Glutamatergic neuron (in vitro differentiated cells): ENCODE data around the gene UGT1A10. TPM values are rescaled to one million over a fixed set of nuclear protein-coding genes. Genes with fewer than 3 reads are reported as not detected.
"Not testable (repeated sequence)": the region's sequence is repeated elsewhere in the genome, so short reads cannot be mapped to it uniquely, and the experiment has no call there.

ENCODE experiments used
- DNase-seq: peaks from one replicate; pipeline ENCODE4 v3.0.0; 2022
- H3K27ac Mint-ChIP-seq: one replicate; pipeline ENCODE4 v1.8.0; 2020; ENCODE audit warnings: mild to moderate bottlenecking, mixed read lengths, inconsistent platforms; ENCODE audit not compliant: unreplicated experiment
- H3K27me3 Mint-ChIP-seq: one replicate; pipeline ENCODE4 v1.8.0; 2020; ENCODE audit warnings: mild to moderate bottlenecking, moderate library complexity, mixed read lengths, inconsistent platforms; ENCODE audit not compliant: unreplicated experiment
- H3K36me3 Mint-ChIP-seq: one replicate; pipeline ENCODE4 v1.8.0; 2020; ENCODE audit warnings: mild to moderate bottlenecking, mixed read lengths, inconsistent platforms; ENCODE audit not compliant: unreplicated experiment
- H3K4me1 Mint-ChIP-seq: one replicate; pipeline ENCODE4 v1.8.0; 2020; ENCODE audit warnings: mild to moderate bottlenecking, low read depth, mixed read lengths, inconsistent platforms; ENCODE audit not compliant: unreplicated experiment
- H3K4me3 Mint-ChIP-seq: one replicate; pipeline ENCODE4 v1.8.0; 2020; ENCODE audit warnings: mild to moderate bottlenecking, mixed read lengths, inconsistent platforms; ENCODE audit not compliant: unreplicated experiment
- H3K9me3 Mint-ChIP-seq: one replicate; pipeline ENCODE4 v1.8.0; 2020; ENCODE audit warnings: mild to moderate bottlenecking, moderate library complexity, mixed read lengths, inconsistent platforms; ENCODE audit not compliant: unreplicated experiment
- CTCF ChIP-seq: fragments of 200-600 bp; sonication (generic); IDR thresholded peaks from one replicate; pipeline ENCODE4 v1.5.0; 2021; ENCODE audit not compliant: partially characterized antibody, unreplicated experiment
- total RNA-seq: library from RNA; stranded (reverse); fragmentation: NEBNext Ultra II Directional; extraction: Animal tissue kit (Norgen Biotek cat#: 25700); gene quantifications from one replicate; pipeline ENCODE4 v1.2.1, GENCODE V29; 2021; ENCODE audit not compliant: unreplicated experiment

The UGT1A10 gene
- total RNA-seq, 1 donor from 2014 or later, result not detected

- H3K36me3 Mint-ChIP-seq, result peaks cover 15% of the 10 kb centered on the region
- no peak overlapping the region for H3K4me3 Mint-ChIP-seq
- peaks cover 7% of the 10 kb centered on the region for H3K9me3 Mint-ChIP-seq
- peaks cover 4% of the 10 kb centered on the region for H3K27me3 Mint-ChIP-seq
- DNase-seq, result no peak
- no peak overlapping the region for H3K27ac Mint-ChIP-seq
- H3K4me1 Mint-ChIP-seq, result no peaks in the 10 kb centered on the region
- no peak for TF ChIP-seq CTCF
Measured at GRCh38 chr2:233747283-233747544, 111.0 kb downstream of the UGT1A10 start.

GRCh38 chr2:233750689-233751088 is 114.4 kb downstream of the UGT1A10 start:
- not testable (repeated sequence) for H3K27me3 Mint-ChIP-seq, H3K4me3 Mint-ChIP-seq, H3K9me3 Mint-ChIP-seq, H3K27ac Mint-ChIP-seq, DNase-seq, H3K4me1 Mint-ChIP-seq
- H3K36me3 Mint-ChIP-seq, result peaks cover 15% of the 10 kb centered on the region

GRCh38 chr2:233751212-233752009 is 115.2 kb downstream of the UGT1A10 start:
- H3K4me1 Mint-ChIP-seq, H3K9me3 Mint-ChIP-seq: not testable (repeated sequence)

GRCh38 chr2:233754872-233755611 is 118.8 kb downstream of the UGT1A10 start:
- H3K4me3 Mint-ChIP-seq, result no peak overlapping the region
- no peak for DNase-seq

More at GRCh38 chr2:233751212-233752009, 115.2 kb downstream of the UGT1A10 start:
- H3K27ac Mint-ChIP-seq, H3K27me3 Mint-ChIP-seq, DNase-seq, H3K4me3 Mint-ChIP-seq: not testable (repeated sequence)
- peaks cover 15% of the 10 kb centered on the region for H3K36me3 Mint-ChIP-seq

GRCh38 chr2:233756429-233757081 is 120.3 kb downstream of the UGT1A10 start:
- H3K27ac Mint-ChIP-seq, result no peak overlapping the region

More at GRCh38 chr2:233754872-233755611, 118.8 kb downstream of the UGT1A10 start:
- H3K27ac Mint-ChIP-seq, result no peak overlapping the region
- H3K4me1 Mint-ChIP-seq, result no peaks in the 10 kb centered on the region
- H3K36me3 Mint-ChIP-seq, result peaks cover 8% of the 10 kb centered on the region
- H3K27me3 Mint-ChIP-seq, result peaks cover 2% of the 10 kb centered on the region
- TF ChIP-seq CTCF, result no peak
- H3K9me3 Mint-ChIP-seq, result peaks cover 2% of the 10 kb centered on the region

More at GRCh38 chr2:233756429-233757081, 120.3 kb downstream of the UGT1A10 start:
- H3K27me3 Mint-ChIP-seq, result peaks cover 3% of the 10 kb centered on the region
- no peaks in the 10 kb centered on the region for H3K9me3 Mint-ChIP-seq
- H3K36me3 Mint-ChIP-seq, result peaks cover 2% of the 10 kb centered on the region
- no peaks in the 10 kb centered on the region for H3K4me1 Mint-ChIP-seq
- no peak for DNase-seq
- no peak overlapping the region for H3K4me3 Mint-ChIP-seq
- TF ChIP-seq CTCF, result no peak
